ENCODE measurements around the gene NTHL1.

The NTHL1 gene

GRCh38 chr16:2044541-2044940, 3.1 kb downstream of the NTHL1 start:
- H3K4me2 ChIP-seq (ENCODE audit: low read depth, low read length): no peak overlapping the region
- no peaks in the 10 kb centered on the region for H4K20me1 ChIP-seq (ENCODE audit: insufficient read depth, low read length)
- H3K4me3 ChIP-seq (ENCODE audit: low read length): no peak overlapping the region
- no peaks in the 10 kb centered on the region for H3K27me3 ChIP-seq (replicated peaks; ENCODE audit: insufficient read depth, low read length)
- no peak for DNase-seq
- peaks cover 4% of the 10 kb centered on the region for H3K4me1 ChIP-seq (ENCODE audit: low read length)
- no peaks in the 10 kb centered on the region for H3K9me3 ChIP-seq (replicated peaks; ENCODE audit: insufficient read depth, low read length)
- no peaks in the 10 kb centered on the region for H3K36me3 ChIP-seq (replicated peaks; ENCODE audit: insufficient read depth, low read length)
- H3K9me2 ChIP-seq (replicated peaks; ENCODE audit: insufficient read depth, low read length): no peaks in the 10 kb centered on the region
- no peak overlapping the region for H3K27ac ChIP-seq (ENCODE audit: low read length)
- no peak overlapping the region for H3K9ac ChIP-seq (ENCODE audit: low read length)
- H3F3A ChIP-seq (ENCODE audit: insufficient read depth, low read length): no peaks in the 10 kb centered on the region
- TF ChIP-seq EZH2phosphoT487 (IDR thresholded peaks at IDR 0.05; ENCODE audit: low read length) (no peak), EZH2 (optimal IDR thresholded peaks at IDR 0.05; ENCODE audit: low read depth, low read length) (no peak), CTCF (IDR thresholded peaks at IDR 0.05; ENCODE audit: low read length) (no peak)
- H2AFZ ChIP-seq (ENCODE audit: low read length): no peak overlapping the region
- peaks cover 22% of the 10 kb centered on the region for H3K79me2 ChIP-seq (ENCODE audit: low read length)

- Histone ChIP-seq H3K9ac (ENCODE audit: low read length) (no peak overlapping the region), H3K27ac (ENCODE audit: low read length) (no peak overlapping the region), H4K20me1 (ENCODE audit: insufficient read depth, low read length) (no peaks in the 10 kb centered on the region), H3F3A (ENCODE audit: insufficient read depth, low read length) (no peaks in the 10 kb centered on the region), H3K79me2 (ENCODE audit: low read length) (peaks cover 15% of the 10 kb centered on the region), H3K27me3 (replicated peaks; ENCODE audit: insufficient read depth, low read length) (no peaks in the 10 kb centered on the region), H3K9me3 (replicated peaks; ENCODE audit: insufficient read depth, low read length) (no peaks in the 10 kb centered on the region), H3K4me2 (ENCODE audit: low read depth, low read length) (no peak overlapping the region), H3K9me2 (replicated peaks; ENCODE audit: insufficient read depth, low read length) (no peaks in the 10 kb centered on the region), H3K36me3 (replicated peaks; ENCODE audit: insufficient read depth, low read length) (no peaks in the 10 kb centered on the region), H3K4me3 (ENCODE audit: low read length) (no peak overlapping the region), H3K4me1 (ENCODE audit: low read length) (peaks cover 4% of the 10 kb centered on the region), H2AFZ (ENCODE audit: low read length) (no peak overlapping the region)
- TF ChIP-seq CTCF (IDR thresholded peaks at IDR 0.05; ENCODE audit: low read length): no peak
- no peak for TF ChIP-seq EZH2 (optimal IDR thresholded peaks at IDR 0.05; ENCODE audit: low read depth, low read length)
- TF ChIP-seq EZH2phosphoT487 (IDR thresholded peaks at IDR 0.05; ENCODE audit: low read length): no peak
- no peak for DNase-seq
These were observed 3.8 kb downstream of the NTHL1 start for GRCh38 chr16:2043667-2044451.

- TF ChIP-seq CTCF (IDR thresholded peaks at IDR 0.05; ENCODE audit: low read length) (no peak), EZH2 (optimal IDR thresholded peaks at IDR 0.05; ENCODE audit: low read depth, low read length) (no peak), EZH2phosphoT487 (IDR thresholded peaks at IDR 0.05; ENCODE audit: low read length) (no peak)
- Histone ChIP-seq H3K4me3 (ENCODE audit: low read length) (no peak overlapping the region), H3K9ac (ENCODE audit: low read length) (no peak overlapping the region), H3K27me3 (replicated peaks; ENCODE audit: insufficient read depth, low read length) (no peaks in the 10 kb centered on the region), H2AFZ (ENCODE audit: low read length) (no peak overlapping the region), H3K4me1 (ENCODE audit: low read length) (no peaks in the 10 kb centered on the region), H3K79me2 (ENCODE audit: low read length) (peaks cover 8% of the 10 kb centered on the region), H3K36me3 (replicated peaks; ENCODE audit: insufficient read depth, low read length) (no peaks in the 10 kb centered on the region), H3F3A (ENCODE audit: insufficient read depth, low read length) (no peaks in the 10 kb centered on the region), H3K9me3 (replicated peaks; ENCODE audit: insufficient read depth, low read length) (no peaks in the 10 kb centered on the region), H3K4me2 (ENCODE audit: low read depth, low read length) (no peak overlapping the region), H4K20me1 (ENCODE audit: insufficient read depth, low read length) (no peaks in the 10 kb centered on the region), H3K27ac (ENCODE audit: low read length) (no peak overlapping the region), H3K9me2 (replicated peaks; ENCODE audit: insufficient read depth, low read length) (no peaks in the 10 kb centered on the region)
- DNase-seq: no peak
These were observed 4.5 kb downstream of the NTHL1 start for GRCh38 chr16:2042986-2043666.

Data from MM.1S (cell line).